HepG2 (cell line): ENCODE measurements around the gene NDOR1. TPM values are rescaled to one million over a fixed set of nuclear protein-coding genes. Genes with fewer than 3 reads are reported as not detected.

ENCODE experiments used
- CHCHD3 ChIP-seq: sonication (generic); formaldehyde crosslinking; IDR thresholded peaks from 2 replicates; pipeline ENCODE4 v1.8.0; 2022; ENCODE audit warnings: mild to moderate bottlenecking, missing genetic modification reagents, moderate library complexity
- YEATS4 ChIP-seq: sonication (generic); formaldehyde crosslinking; IDR thresholded peaks from 2 replicates; pipeline ENCODE4 v1.4.0; 2020; ENCODE audit warnings: missing genetic modification reagents, borderline replicate concordance
- ZNF44 ChIP-seq: sonication (generic); formaldehyde crosslinking; IDR thresholded peaks from 2 replicates; pipeline ENCODE4 v1.5.1; 2020; ENCODE audit warnings: mild to moderate bottlenecking, missing genetic modification reagents
- ZNF619 ChIP-seq: sonication (generic); formaldehyde crosslinking; IDR thresholded peaks from 2 replicates; pipeline ENCODE4 v1.4.0; 2020; ENCODE audit warnings: mild to moderate bottlenecking, missing genetic modification reagents
- ZNF749 ChIP-seq: sonication (generic); formaldehyde crosslinking; IDR thresholded peaks from 2 replicates; pipeline ENCODE4 v1.8.0; 2022; ENCODE audit warnings: mild to moderate bottlenecking, missing genetic modification reagents, moderate library complexity, borderline replicate concordance
- polyA plus RNA-seq, 8 experiments: library from polyadenylated mRNA; depleted of rRNA in 3 of 8; stranded (reverse) in 7 of 8; unstranded in 1 of 8; fragments of >200 nt; fragmentation: Illumina TruSeq in 4 of 8; extraction: Trizol in 4 of 8; gene quantifications; 2 replicates each; pipeline versions ENCODE4 v1.2.1 to v1.2.3, GENCODE V29; 2011 to 2016; ENCODE audit warnings: low read depth in 4 of 8, missing spikeins in 1 of 8, mixed read lengths in 1 of 8; ENCODE audit not compliant: insufficient read depth in 1 of 8
- total RNA-seq, 5 experiments: library from RNA; depleted of rRNA; stranded (reverse); fragments of >200 nt; fragmentation: Illumina TruSeq; extraction: Trizol; gene quantifications; 2 replicates each; pipeline ENCODE4 v1.2.3, GENCODE V29; 2016; ENCODE audit warnings: low read depth in 1 of 5
- TF ChIP-seq, protein P1 (sequence below): IDR thresholded peaks from 2 replicates; pipeline ENCODE4 v1.6.1; 2018; ENCODE audit warnings: missing genetic modification reagents
- TF ChIP-seq, protein P2 (sequence below): sonication (generic); formaldehyde crosslinking; IDR thresholded peaks from 2 replicates; pipeline ENCODE4 v1.4.0; 2020; ENCODE audit warnings: missing genetic modification reagents, mild to moderate bottlenecking, borderline replicate concordance
- TF ChIP-seq, protein P3 (sequence below), 2 experiments: fragments of 450-650 bp in 1 of 2; sonication (generic) in 1 of 2; formaldehyde crosslinking in 1 of 2; IDR thresholded peaks; 2 replicates each; pipeline versions ENCODE4 v1.6.1 to v1.8.0; 2016 to 2022; ENCODE audit warnings: antibody characterized with exemption in 1 of 2, mild to moderate bottlenecking in 1 of 2, missing genetic modification reagents in 1 of 2
- TF ChIP-seq, protein P4 (sequence below): IDR thresholded peaks from 2 replicates; pipeline ENCODE4 v1.6.1; 2016; ENCODE audit warnings: low read depth, borderline replicate concordance
- TF ChIP-seq, protein P5 (sequence below): sonication (generic); formaldehyde crosslinking; IDR thresholded peaks from 2 replicates; pipeline ENCODE4 v1.5.0; 2020; ENCODE audit warnings: mild to moderate bottlenecking, missing genetic modification reagents

NDOR1 gene
- total and polyA plus RNA-seq, 2 of the 13 experiments (the other 11 are each of a cell fraction or from before 2014, with no cell fraction given): 3.6 to 8.7 TPM

DNA sequence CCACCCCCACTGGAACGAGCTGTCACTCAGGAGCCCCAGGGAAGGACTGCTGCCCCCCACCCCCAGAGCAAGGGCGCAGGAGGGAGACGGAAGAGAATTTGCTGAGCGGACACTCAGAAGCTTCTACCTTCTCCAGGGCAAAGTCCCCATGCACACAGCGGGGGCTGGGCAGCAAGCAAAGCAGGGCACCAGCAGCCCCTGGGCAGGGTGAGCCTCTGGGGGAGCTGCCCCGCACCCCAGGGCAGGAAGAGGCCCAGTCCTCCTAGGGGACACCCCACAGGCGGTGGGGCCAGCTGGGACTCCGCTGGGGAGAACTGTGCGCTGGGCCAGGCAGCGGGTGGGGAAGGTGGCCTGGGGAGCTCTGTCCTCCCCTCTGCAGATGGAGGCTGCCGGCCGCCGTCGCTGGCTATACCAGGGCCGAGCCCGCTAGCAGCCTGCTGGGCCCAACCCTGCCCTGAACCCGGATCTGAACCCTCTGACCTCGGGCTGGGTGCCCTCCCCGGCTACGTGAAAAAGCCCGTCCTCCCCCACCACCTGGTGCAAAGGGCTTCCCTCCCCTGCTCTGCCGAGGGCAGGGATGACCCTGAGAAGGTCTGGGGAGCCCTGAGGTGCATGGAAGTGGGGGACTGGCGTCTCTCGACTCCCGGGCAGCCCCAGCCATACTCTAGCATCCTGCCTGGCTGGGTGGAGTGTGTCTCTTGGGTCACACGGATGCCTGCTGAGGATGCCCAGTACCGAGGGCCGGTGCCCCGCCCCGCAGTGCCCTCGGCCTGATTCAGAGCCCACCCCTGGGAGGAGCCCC is 24.6 kb downstream of the NDOR1 start (continued):
- TF ChIP-seq ZNF44 (CRISPR knock-in tag): 0 out of 2 replicates have a peak, but pooled peaks have one; percentile 28
- TF ChIP-seq, protein P1, sequence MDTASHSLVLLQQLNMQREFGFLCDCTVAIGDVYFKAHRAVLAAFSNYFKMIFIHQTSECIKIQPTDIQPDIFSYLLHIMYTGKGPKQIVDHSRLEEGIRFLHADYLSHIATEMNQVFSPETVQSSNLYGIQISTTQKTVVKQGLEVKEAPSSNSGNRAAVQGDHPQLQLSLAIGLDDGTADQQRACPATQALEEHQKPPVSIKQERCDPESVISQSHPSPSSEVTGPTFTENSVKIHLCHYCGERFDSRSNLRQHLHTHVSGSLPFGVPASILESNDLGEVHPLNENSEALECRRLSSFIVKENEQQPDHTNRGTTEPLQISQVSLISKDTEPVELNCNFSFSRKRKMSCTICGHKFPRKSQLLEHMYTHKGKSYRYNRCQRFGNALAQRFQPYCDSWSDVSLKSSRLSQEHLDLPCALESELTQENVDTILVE (CRISPR knock-in tag): peak; percentile 28; the same call in 1 of the 2 replicates
- TF ChIP-seq YEATS4: peak; percentile 63; the same call in 1 of the 2 replicates
- peak; percentile 71; the same call in 1 of the 2 replicates for TF ChIP-seq ZNF619
- TF ChIP-seq, protein P2, sequence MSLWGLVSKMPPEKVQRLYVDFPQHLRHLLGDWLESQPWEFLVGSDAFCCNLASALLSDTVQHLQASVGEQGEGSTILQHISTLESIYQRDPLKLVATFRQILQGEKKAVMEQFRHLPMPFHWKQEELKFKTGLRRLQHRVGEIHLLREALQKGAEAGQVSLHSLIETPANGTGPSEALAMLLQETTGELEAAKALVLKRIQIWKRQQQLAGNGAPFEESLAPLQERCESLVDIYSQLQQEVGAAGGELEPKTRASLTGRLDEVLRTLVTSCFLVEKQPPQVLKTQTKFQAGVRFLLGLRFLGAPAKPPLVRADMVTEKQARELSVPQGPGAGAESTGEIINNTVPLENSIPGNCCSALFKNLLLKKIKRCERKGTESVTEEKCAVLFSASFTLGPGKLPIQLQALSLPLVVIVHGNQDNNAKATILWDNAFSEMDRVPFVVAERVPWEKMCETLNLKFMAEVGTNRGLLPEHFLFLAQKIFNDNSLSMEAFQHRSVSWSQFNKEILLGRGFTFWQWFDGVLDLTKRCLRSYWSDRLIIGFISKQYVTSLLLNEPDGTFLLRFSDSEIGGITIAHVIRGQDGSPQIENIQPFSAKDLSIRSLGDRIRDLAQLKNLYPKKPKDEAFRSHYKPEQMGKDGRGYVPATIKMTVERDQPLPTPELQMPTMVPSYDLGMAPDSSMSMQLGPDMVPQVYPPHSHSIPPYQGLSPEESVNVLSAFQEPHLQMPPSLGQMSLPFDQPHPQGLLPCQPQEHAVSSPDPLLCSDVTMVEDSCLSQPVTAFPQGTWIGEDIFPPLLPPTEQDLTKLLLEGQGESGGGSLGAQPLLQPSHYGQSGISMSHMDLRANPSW (CRISPR knock-in tag): peak; percentile 91; the same call in 1 of the 2 replicates
- TF ChIP-seq, protein P3, sequence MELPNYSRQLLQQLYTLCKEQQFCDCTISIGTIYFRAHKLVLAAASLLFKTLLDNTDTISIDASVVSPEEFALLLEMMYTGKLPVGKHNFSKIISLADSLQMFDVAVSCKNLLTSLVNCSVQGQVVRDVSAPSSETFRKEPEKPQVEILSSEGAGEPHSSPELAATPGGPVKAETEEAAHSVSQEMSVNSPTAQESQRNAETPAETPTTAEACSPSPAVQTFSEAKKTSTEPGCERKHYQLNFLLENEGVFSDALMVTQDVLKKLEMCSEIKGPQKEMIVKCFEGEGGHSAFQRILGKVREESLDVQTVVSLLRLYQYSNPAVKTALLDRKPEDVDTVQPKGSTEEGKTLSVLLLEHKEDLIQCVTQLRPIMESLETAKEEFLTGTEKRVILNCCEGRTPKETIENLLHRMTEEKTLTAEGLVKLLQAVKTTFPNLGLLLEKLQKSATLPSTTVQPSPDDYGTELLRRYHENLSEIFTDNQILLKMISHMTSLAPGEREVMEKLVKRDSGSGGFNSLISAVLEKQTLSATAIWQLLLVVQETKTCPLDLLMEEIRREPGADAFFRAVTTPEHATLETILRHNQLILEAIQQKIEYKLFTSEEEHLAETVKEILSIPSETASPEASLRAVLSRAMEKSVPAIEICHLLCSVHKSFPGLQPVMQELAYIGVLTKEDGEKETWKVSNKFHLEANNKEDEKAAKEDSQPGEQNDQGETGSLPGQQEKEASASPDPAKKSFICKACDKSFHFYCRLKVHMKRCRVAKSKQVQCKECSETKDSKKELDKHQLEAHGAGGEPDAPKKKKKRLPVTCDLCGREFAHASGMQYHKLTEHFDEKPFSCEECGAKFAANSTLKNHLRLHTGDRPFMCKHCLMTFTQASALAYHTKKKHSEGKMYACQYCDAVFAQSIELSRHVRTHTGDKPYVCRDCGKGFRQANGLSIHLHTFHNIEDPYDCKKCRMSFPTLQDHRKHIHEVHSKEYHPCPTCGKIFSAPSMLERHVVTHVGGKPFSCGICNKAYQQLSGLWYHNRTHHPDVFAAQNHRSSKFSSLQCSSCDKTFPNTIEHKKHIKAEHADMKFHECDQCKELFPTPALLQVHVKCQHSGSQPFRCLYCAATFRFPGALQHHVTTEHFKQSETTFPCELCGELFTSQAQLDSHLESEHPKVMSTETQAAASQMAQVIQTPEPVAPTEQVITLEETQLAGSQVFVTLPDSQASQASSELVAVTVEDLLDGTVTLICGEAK (IDR thresholded peaks at IDR 0.05): no peak
- TF ChIP-seq, protein P3 (CRISPR knock-in tag; IDR thresholded peaks at IDR 0.05): peak; percentile 68; the same call in 1 of the 2 replicates
- TF ChIP-seq, protein P4, sequence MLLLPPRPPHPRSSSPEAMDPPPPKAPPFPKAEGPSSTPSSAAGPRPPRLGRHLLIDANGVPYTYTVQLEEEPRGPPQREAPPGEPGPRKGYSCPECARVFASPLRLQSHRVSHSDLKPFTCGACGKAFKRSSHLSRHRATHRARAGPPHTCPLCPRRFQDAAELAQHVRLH (CRISPR knock-in tag): peak; percentile 63; the same call in 1 of the 2 replicates
- TF ChIP-seq, protein P5, sequence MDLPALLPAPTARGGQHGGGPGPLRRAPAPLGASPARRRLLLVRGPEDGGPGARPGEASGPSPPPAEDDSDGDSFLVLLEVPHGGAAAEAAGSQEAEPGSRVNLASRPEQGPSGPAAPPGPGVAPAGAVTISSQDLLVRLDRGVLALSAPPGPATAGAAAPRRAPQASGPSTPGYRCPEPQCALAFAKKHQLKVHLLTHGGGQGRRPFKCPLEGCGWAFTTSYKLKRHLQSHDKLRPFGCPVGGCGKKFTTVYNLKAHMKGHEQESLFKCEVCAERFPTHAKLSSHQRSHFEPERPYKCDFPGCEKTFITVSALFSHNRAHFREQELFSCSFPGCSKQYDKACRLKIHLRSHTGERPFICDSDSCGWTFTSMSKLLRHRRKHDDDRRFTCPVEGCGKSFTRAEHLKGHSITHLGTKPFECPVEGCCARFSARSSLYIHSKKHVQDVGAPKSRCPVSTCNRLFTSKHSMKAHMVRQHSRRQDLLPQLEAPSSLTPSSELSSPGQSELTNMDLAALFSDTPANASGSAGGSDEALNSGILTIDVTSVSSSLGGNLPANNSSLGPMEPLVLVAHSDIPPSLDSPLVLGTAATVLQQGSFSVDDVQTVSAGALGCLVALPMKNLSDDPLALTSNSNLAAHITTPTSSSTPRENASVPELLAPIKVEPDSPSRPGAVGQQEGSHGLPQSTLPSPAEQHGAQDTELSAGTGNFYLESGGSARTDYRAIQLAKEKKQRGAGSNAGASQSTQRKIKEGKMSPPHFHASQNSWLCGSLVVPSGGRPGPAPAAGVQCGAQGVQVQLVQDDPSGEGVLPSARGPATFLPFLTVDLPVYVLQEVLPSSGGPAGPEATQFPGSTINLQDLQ (CRISPR knock-in tag): no peak
- 0 out of 2 replicates have a peak, but pooled peaks have one; percentile 45 for TF ChIP-seq CHCHD3 (CRISPR knock-in tag)
- no peak for TF ChIP-seq ZNF749 (CRISPR knock-in tag)
